Progenitor cell of endocrine pancreas (in vitro differentiated cells): Measurements from ENCODE around the gene PCDHGA1. TPM values are rescaled to one million over a fixed set of nuclear protein-coding genes. Genes with fewer than 3 reads are reported as not detected.

Experiments used
- DNase-seq: peaks from one replicate; pipeline ENCODE4 v3.0.0; 2021; ENCODE audit warnings: low spot score; ENCODE audit not compliant: unreplicated experiment
- H3K27ac Mint-ChIP-seq: 2 replicates; pipeline ENCODE4 v1.8.0; 2021; ENCODE audit warnings: mild to moderate bottlenecking, moderate library complexity, mixed read lengths
- H3K27me3 Mint-ChIP-seq: 2 replicates; pipeline ENCODE4 v1.8.0; 2021; ENCODE audit warnings: mixed read lengths
- H3K36me3 Mint-ChIP-seq: 2 replicates; pipeline ENCODE4 v1.8.0; 2022; ENCODE audit warnings: mixed read lengths; ENCODE audit not compliant: insufficient read depth
- H3K4me1 Mint-ChIP-seq: 2 replicates; pipeline ENCODE4 v1.8.0; 2021; ENCODE audit warnings: low read depth, mixed read lengths
- H3K4me3 Mint-ChIP-seq: 2 replicates; pipeline ENCODE4 v1.8.0; 2021; ENCODE audit warnings: low read depth, mild to moderate bottlenecking, moderate library complexity, mixed read lengths
- H3K9me3 Mint-ChIP-seq: 2 replicates; pipeline ENCODE4 v1.8.0; 2021; ENCODE audit warnings: low read depth, mixed read lengths
- CTCF ChIP-seq: fragments of 200-600 bp; sonication (generic); IDR thresholded peaks from one replicate; pipeline ENCODE4 v1.5.0; 2021; ENCODE audit warnings: antibody characterized with exemption, mild to moderate bottlenecking; ENCODE audit not compliant: unreplicated experiment
- total RNA-seq: library from RNA; stranded (reverse); gene quantifications from 2 replicates; pipeline ENCODE4 v1.2.1, GENCODE V29; 2021

The PCDHGA1 gene
- total RNA-seq, 1 donor from 2014 or later = 1.3 TPM

DNA sequence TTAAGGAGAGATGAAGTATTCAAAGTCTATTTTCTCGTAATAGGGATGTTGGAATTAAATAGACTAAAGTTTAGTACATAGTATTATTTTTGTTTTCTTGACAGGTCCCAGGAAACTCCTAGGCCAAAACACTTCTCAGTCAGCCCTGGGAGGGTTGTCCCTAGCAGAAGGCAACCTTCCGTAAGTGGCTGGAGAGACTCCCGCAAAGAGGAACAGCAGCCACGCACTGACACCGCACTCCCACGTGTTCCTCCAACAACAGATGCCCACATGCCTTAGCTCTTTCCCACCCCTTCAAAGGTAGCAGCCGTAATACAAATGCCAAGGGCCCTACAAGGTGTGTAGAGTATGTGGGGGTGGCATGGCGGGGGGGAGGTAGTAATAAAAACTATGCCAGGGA, 187.0 kb downstream of the PCDHGA1 start:
- no peak for DNase-seq
- Mint-ChIP-seq H3K27me3 (no peaks in the 10 kb centered on the region), H3K36me3 (peaks cover 20% of the 10 kb centered on the region), H3K27ac (peak overlapping the region; percentile 84), H3K4me3 (no peak overlapping the region), H3K9me3 (no peaks in the 10 kb centered on the region), H3K4me1 (peaks cover 14% of the 10 kb centered on the region)
- TF ChIP-seq CTCF = no peak

GRCh38 chr5:141517880-141518617, 187.7 kb downstream of the PCDHGA1 start:
- Mint-ChIP-seq H3K9me3 (no peaks in the 10 kb centered on the region), H3K27me3 (no peaks in the 10 kb centered on the region), H3K27ac (no peak overlapping the region), H3K36me3 (peaks cover 20% of the 10 kb centered on the region), H3K4me3 (no peak overlapping the region), H3K4me1 (peaks cover 10% of the 10 kb centered on the region)
- TF ChIP-seq CTCF = no peak
- DNase-seq = no peak

GRCh38 chr5:141518618-141519015, 188.3 kb downstream of the PCDHGA1 start:
- no peak for DNase-seq
- Mint-ChIP-seq H3K36me3 (peaks cover 20% of the 10 kb centered on the region), H3K4me3 (no peak overlapping the region), H3K27me3 (no peaks in the 10 kb centered on the region), H3K9me3 (no peaks in the 10 kb centered on the region), H3K27ac (no peak overlapping the region), H3K4me1 (peaks cover 9% of the 10 kb centered on the region)
- no peak for TF ChIP-seq CTCF

- Mint-ChIP-seq H3K4me1 (peaks cover 8% of the 10 kb centered on the region), H3K4me3 (no peak overlapping the region), H3K9me3 (no peaks in the 10 kb centered on the region), H3K27ac (no peak overlapping the region), H3K36me3 (peaks cover 24% of the 10 kb centered on the region), H3K27me3 (no peaks in the 10 kb centered on the region)
- no peak for DNase-seq
- TF ChIP-seq CTCF = no peak
Measured at GRCh38 chr5:141519605-141520565, 189.6 kb downstream of the PCDHGA1 start.

- Mint-ChIP-seq H3K36me3 (peaks cover 28% of the 10 kb centered on the region), H3K27me3 (no peaks in the 10 kb centered on the region), H3K4me3 (no peak overlapping the region), H3K4me1 (peaks cover 20% of the 10 kb centered on the region), H3K27ac (peak overlapping the region; percentile 74), H3K9me3 (no peaks in the 10 kb centered on the region)
- no peak for DNase-seq
- TF ChIP-seq CTCF = no peak
Measured at GRCh38 chr5:141521244-141521781, 191.0 kb downstream of the PCDHGA1 start.
